ENCODE results near the gene MZB1.
A peak's percentile ranks its signal among the peaks of the same experiment; 100 is the strongest.
"Not testable (repeated sequence)": the region's sequence is repeated elsewhere in the genome, so short reads cannot be mapped to it uniquely, and the experiment has no call there.

MZB1 gene

GRCh38 chr5:139415869-139416268 is 26.2 kb upstream of the MZB1 start:
- H3K27ac Mint-ChIP-seq, result peak overlapping the region; percentile 91
- peak overlapping the region; percentile 63 for H3K4me3 Mint-ChIP-seq
- H3K4me1 Mint-ChIP-seq (ENCODE audit: low read depth), result peaks cover 54% of the 10 kb centered on the region

GRCh38 chr5:139415221-139415861 is 25.6 kb upstream of the MZB1 start:
- peaks cover 53% of the 10 kb centered on the region for H3K4me1 Mint-ChIP-seq (ENCODE audit: low read depth)

More at GRCh38 chr5:139415869-139416268, 26.2 kb upstream of the MZB1 start:
- Mint-ChIP-seq H3K36me3 (ENCODE audit: low read depth) (peaks cover 34% of the 10 kb centered on the region), H3K27me3 (ENCODE audit: low read depth) (no peaks in the 10 kb centered on the region), H3K9me3 (no peaks in the 10 kb centered on the region)

GRCh38 chr5:139414581-139415130 is 24.9 kb upstream of the MZB1 start:
- Mint-ChIP-seq H3K9me3 (no peaks in the 10 kb centered on the region), H3K27ac (peak overlapping the region; percentile 91), H3K4me3 (peak overlapping the region; percentile 62), H3K27me3 (ENCODE audit: low read depth) (no peaks in the 10 kb centered on the region), H3K4me1 (ENCODE audit: low read depth) (peaks cover 52% of the 10 kb centered on the region), H3K36me3 (ENCODE audit: low read depth) (peaks cover 31% of the 10 kb centered on the region)

More at GRCh38 chr5:139415221-139415861, 25.6 kb upstream of the MZB1 start:
- Mint-ChIP-seq H3K36me3 (ENCODE audit: low read depth) (peaks cover 33% of the 10 kb centered on the region), H3K9me3 (no peaks in the 10 kb centered on the region), H3K4me3 (peak overlapping the region; percentile 63), H3K27me3 (ENCODE audit: low read depth) (no peaks in the 10 kb centered on the region), H3K27ac (peak overlapping the region; percentile 91)

GRCh38 chr5:139413963-139414362 is 24.2 kb upstream of the MZB1 start:
- Mint-ChIP-seq H3K4me1 (ENCODE audit: low read depth) (peaks cover 50% of the 10 kb centered on the region), H3K9me3 (no peaks in the 10 kb centered on the region), H3K4me3 (peak overlapping the region; percentile 59), H3K36me3 (ENCODE audit: low read depth) (peaks cover 28% of the 10 kb centered on the region), H3K27ac (peak overlapping the region; percentile 91), H3K27me3 (ENCODE audit: low read depth) (no peaks in the 10 kb centered on the region)

GRCh38 chr5:139413153-139413552 is 23.4 kb upstream of the MZB1 start:
- Mint-ChIP-seq H3K9me3 (no peaks in the 10 kb centered on the region), H3K27me3 (ENCODE audit: low read depth) (no peaks in the 10 kb centered on the region), H3K27ac (peak overlapping the region; percentile 91), H3K4me3 (no peak overlapping the region), H3K36me3 (ENCODE audit: low read depth) (peaks cover 22% of the 10 kb centered on the region), H3K4me1 (ENCODE audit: low read depth) (peaks cover 45% of the 10 kb centered on the region)

GRCh38 chr5:139410993-139411828 is 21.5 kb upstream of the MZB1 start:
- Mint-ChIP-seq H3K4me1 (ENCODE audit: low read depth) (peaks cover 50% of the 10 kb centered on the region), H3K27me3 (ENCODE audit: low read depth) (no peaks in the 10 kb centered on the region), H3K4me3 (no peak overlapping the region), H3K9me3 (no peaks in the 10 kb centered on the region), H3K27ac (no peak overlapping the region), H3K36me3 (ENCODE audit: low read depth) (peaks cover 21% of the 10 kb centered on the region)

- no peak overlapping the region for H3K4me3 Mint-ChIP-seq
- H3K36me3 Mint-ChIP-seq (ENCODE audit: low read depth), result peaks cover 17% of the 10 kb centered on the region
- H3K27ac Mint-ChIP-seq, result no peak overlapping the region
- H3K27me3 Mint-ChIP-seq (ENCODE audit: low read depth), result no peaks in the 10 kb centered on the region
- peaks cover 41% of the 10 kb centered on the region for H3K4me1 Mint-ChIP-seq (ENCODE audit: low read depth)
- no peaks in the 10 kb centered on the region for H3K9me3 Mint-ChIP-seq
Observed at GRCh38 chr5:139410121-139410992, 20.6 kb upstream of the MZB1 start.

- not testable (repeated sequence) for H3K27me3 Mint-ChIP-seq (ENCODE audit: low read depth); H3K27ac Mint-ChIP-seq; H3K9me3 Mint-ChIP-seq; H3K4me3 Mint-ChIP-seq
- H3K36me3 Mint-ChIP-seq (ENCODE audit: low read depth), result peaks cover 17% of the 10 kb centered on the region
- peaks cover 35% of the 10 kb centered on the region for H3K4me1 Mint-ChIP-seq (ENCODE audit: low read depth)
Observed at GRCh38 chr5:139409116-139409515, 19.4 kb upstream of the MZB1 start.

GRCh38 chr5:139408191-139408590 is 18.5 kb upstream of the MZB1 start:
- Mint-ChIP-seq H3K27me3 (ENCODE audit: low read depth) (no peaks in the 10 kb centered on the region), H3K27ac (no peak overlapping the region), H3K36me3 (ENCODE audit: low read depth) (peaks cover 12% of the 10 kb centered on the region), H3K4me1 (ENCODE audit: low read depth) (peaks cover 33% of the 10 kb centered on the region), H3K9me3 (no peaks in the 10 kb centered on the region), H3K4me3 (no peak overlapping the region)

- peaks cover 8% of the 10 kb centered on the region for H3K36me3 Mint-ChIP-seq (ENCODE audit: low read depth)
- no peaks in the 10 kb centered on the region for H3K9me3 Mint-ChIP-seq
- H3K27ac Mint-ChIP-seq, result peak overlapping the region; percentile 37
- peaks cover 33% of the 10 kb centered on the region for H3K4me1 Mint-ChIP-seq (ENCODE audit: low read depth)
- no peak overlapping the region for H3K4me3 Mint-ChIP-seq
- no peaks in the 10 kb centered on the region for H3K27me3 Mint-ChIP-seq (ENCODE audit: low read depth)
Observed at GRCh38 chr5:139407517-139407916, 17.8 kb upstream of the MZB1 start.

- Mint-ChIP-seq H3K9me3 (no peaks in the 10 kb centered on the region), H3K4me3 (no peak overlapping the region), H3K36me3 (ENCODE audit: low read depth) (peaks cover 7% of the 10 kb centered on the region), H3K4me1 (ENCODE audit: low read depth) (peaks cover 34% of the 10 kb centered on the region), H3K27me3 (ENCODE audit: low read depth) (no peaks in the 10 kb centered on the region), H3K27ac (no peak overlapping the region)
Observed at GRCh38 chr5:139406963-139407362, 17.2 kb upstream of the MZB1 start.

- H3K36me3 Mint-ChIP-seq (ENCODE audit: low read depth), result peaks cover 4% of the 10 kb centered on the region
- peak overlapping the region; percentile 96 for H3K4me3 Mint-ChIP-seq
- no peaks in the 10 kb centered on the region for H3K9me3 Mint-ChIP-seq
- H3K27me3 Mint-ChIP-seq (ENCODE audit: low read depth), result no peaks in the 10 kb centered on the region
- peak overlapping the region; percentile 100 for H3K27ac Mint-ChIP-seq
- H3K4me1 Mint-ChIP-seq (ENCODE audit: low read depth), result peaks cover 36% of the 10 kb centered on the region
Observed at GRCh38 chr5:139404484-139404840, 14.7 kb upstream of the MZB1 start.

GRCh38 chr5:139403787-139404483 is 14.2 kb upstream of the MZB1 start, which contains the start of gene SPATA24:
TSS of gene SPATA24 (minus strand) at chr5:139404089. CDS start at chr5:139404060, 29 bp downstream.
- Mint-ChIP-seq H3K4me3 (peak within 1 kb of the TSS; percentile 96), H3K4me1 (ENCODE audit: low read depth) (peaks cover 39% of the 10 kb centered on the region), H3K36me3 (ENCODE audit: low read depth) (peaks cover 6% of the 10 kb centered on the region), H3K27me3 (ENCODE audit: low read depth) (no peaks in the 10 kb centered on the region), H3K9me3 (no peaks in the 10 kb centered on the region), H3K27ac (peak within 1 kb of the TSS; percentile 100)

GRCh38 chr5:139403418-139403786 is 13.7 kb upstream of the MZB1 start:
- Mint-ChIP-seq H3K27me3 (ENCODE audit: low read depth) (no peaks in the 10 kb centered on the region), H3K4me1 (ENCODE audit: low read depth) (peaks cover 39% of the 10 kb centered on the region), H3K27ac (peak overlapping the region; percentile 100), H3K4me3 (peak overlapping the region; percentile 96), H3K9me3 (no peaks in the 10 kb centered on the region), H3K36me3 (ENCODE audit: low read depth) (peaks cover 6% of the 10 kb centered on the region)
